DMS153 (cell line): ENCODE data around the gene TMEM59.

Experiments
- DNase-seq: peaks from one replicate; lab custom pipeline; 2025; lab: John Stamatoyannopoulos, UW

TMEM59 gene

DNA sequence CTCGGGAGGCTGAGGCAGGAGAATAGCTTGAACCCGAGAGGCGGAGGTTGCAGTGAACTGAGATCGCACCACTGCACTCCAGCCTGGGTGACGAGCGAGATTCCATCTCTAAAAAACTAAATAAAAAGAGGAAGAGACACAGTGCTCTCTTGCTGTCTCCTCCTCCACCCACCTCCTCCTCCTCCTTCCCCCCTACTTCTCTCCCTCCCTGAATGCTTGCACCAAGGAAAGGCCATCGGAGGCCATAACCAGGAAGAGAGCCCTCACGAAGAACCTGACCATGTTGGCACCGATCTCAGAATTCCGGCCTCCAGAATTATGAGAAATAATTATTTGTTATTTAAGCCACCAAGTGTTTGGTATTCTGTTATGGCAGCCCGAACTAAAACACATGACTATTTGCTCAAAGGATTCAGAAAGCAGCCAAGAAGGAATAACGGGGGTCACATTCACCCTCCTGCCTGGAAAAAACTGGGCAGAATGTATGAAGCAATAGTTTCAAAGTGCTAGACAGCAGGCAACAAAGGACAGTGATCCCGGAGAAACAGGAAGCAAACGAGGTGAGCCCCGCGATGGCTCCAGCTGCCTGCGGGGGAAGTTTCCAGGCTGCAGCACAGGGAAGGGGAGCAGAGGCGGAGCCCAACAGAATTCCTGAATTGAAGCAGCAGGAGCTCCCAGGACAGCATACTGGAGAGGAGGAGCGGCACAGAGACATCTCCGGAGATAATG lies 70.8 kb downstream of the TMEM59 start:
- DNase-seq = peak; percentile 43

DNA sequence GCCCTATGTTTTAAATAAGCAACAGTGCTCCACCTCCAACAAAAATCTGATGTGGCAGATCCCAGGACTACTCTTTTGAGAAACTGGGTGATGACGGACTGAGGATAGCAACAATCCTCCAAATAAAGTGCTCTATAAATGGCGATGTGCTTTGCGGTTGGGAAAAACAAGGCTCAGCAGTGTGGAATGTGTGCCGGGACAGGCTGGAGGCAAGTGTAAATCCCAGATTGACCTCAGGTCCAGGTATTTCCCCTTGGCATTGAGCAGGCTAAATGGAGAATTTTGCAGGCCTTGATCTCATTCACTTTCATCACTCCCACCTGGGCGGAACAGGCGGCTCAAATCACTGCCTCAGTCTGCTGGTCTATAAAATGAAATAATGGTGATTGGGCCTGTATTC lies 71.8 kb downstream of the TMEM59 start:
- no peak for DNase-seq

DNA sequence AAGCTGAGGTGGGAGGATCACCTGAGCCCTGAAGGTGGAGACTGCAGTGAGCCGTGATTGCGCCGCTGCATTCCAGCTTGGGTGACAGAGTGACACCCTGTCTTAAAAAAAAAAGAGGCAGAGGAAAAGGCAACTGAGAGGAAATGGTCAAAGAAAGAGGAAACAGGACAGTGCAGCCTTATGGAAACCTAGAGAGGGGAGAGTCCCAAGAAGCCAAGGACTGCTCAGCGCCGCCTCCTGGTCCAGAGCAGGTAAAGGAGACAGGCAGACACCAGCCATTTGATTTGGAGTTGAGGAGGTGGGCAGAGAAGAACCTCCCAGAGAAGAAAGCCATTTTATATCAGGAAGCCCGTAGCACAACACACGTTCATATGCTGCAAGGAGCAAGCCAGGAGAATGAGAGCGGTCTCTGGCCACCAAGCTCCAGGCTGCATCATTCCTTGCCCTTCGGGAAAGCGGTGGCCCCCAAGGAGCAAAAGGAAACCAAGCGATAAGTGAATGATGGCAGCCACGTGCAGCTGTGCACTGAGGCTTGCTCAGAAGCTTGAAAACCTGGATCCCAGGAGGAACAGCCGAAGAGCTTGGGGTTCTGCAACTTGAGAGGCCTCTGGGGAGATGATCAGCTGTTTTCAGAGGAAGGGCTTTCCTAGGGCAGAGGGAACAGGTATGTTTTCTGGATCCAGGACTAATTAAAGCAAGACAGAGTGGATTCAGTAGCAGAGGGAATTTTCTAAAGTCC lies 73.1 kb downstream of the TMEM59 start:
- DNase-seq = no peak
